ENCODE measurements around the gene CPM.

Gene CPM

GRCh38 chr12:68954811-68955210, 21.8 kb upstream of the CPM start:
- DNase-seq, result no peak

- no peak for DNase-seq
Measured at GRCh38 chr12:68953536-68953935, 20.6 kb upstream of the CPM start.

- no peak for DNase-seq
Measured at GRCh38 chr12:68951652-68952051, 18.7 kb upstream of the CPM start.

GRCh38 chr12:68950511-68950910, 17.5 kb upstream of the CPM start:
- DNase-seq, result no peak

- DNase-seq, result no peak
Measured at GRCh38 chr12:68945255-68945654, 12.3 kb upstream of the CPM start.

- DNase-seq, result no peak
Measured at GRCh38 chr12:68944296-68945076, 11.5 kb upstream of the CPM start.

- DNase-seq, result no peak
Measured at GRCh38 chr12:68943848-68944247, 10.9 kb upstream of the CPM start.

GRCh38 chr12:68940731-68941130, 7.8 kb upstream of the CPM start:
- DNase-seq, result no peak

GRCh38 chr12:68939505-68939904, 6.5 kb upstream of the CPM start:
- no peak for DNase-seq

- no peak for DNase-seq
Measured at GRCh38 chr12:68934392-68934791, 1.4 kb upstream of the CPM start.

- no peak for DNase-seq
Measured at GRCh38 chr12:68932128-68932960, 627 bp downstream of the CPM start.

GRCh38 chr12:68930178-68930577, 2.8 kb downstream of the CPM start:
- DNase-seq, result no peak

- DNase-seq, result no peak
Measured at GRCh38 chr12:68924546-68924945, 8.4 kb downstream of the CPM start.

GRCh38 chr12:68919581-68920239, 13.3 kb downstream of the CPM start:
- no peak for DNase-seq

- no peak for DNase-seq
Measured at GRCh38 chr12:68918960-68919359, 14.0 kb downstream of the CPM start.

GRCh38 chr12:68915055-68915454, 17.9 kb downstream of the CPM start:
- DNase-seq, result no peak

GRCh38 chr12:68913682-68914081, 19.3 kb downstream of the CPM start:
- no peak for DNase-seq

GRCh38 chr12:68912916-68913315, 20.1 kb downstream of the CPM start:
- peak; percentile 53 for DNase-seq

- DNase-seq, result peak; percentile 52
Measured at GRCh38 chr12:68911197-68911718, 21.7 kb downstream of the CPM start.

GRCh38 chr12:68910128-68910527, 22.8 kb downstream of the CPM start:
- no peak for DNase-seq

- peak; percentile 9 for DNase-seq
Measured at GRCh38 chr12:68908076-68908475, 24.9 kb downstream of the CPM start.

- no peak for DNase-seq
Measured at GRCh38 chr12:68905733-68906132, 27.2 kb downstream of the CPM start.

GRCh38 chr12:68904351-68904962, 28.5 kb downstream of the CPM start:
- DNase-seq, result peak; percentile 25

Measured in islet precursor cell (in vitro differentiated cells).